IMR-90 (cell line): ENCODE measurements around the gene ATG10. TPM values are rescaled to one million over a fixed set of nuclear protein-coding genes. Genes with fewer than 3 reads are reported as not detected.
A peak's percentile ranks its signal among the peaks of the same experiment; 100 is the strongest.

Source experiments
- ATAC-seq: fragments of 200-7000 bp; cut with Tn5 transposase; 2 replicates; pipeline ENCODE4 v1.9.1; 2020; ENCODE audit warnings: low read depth, mild to moderate bottlenecking, moderate library complexity
- BruUV-seq: library from RNA; stranded (reverse); fragments of 400-500 nt; replicated peaks from 2 replicates; lab custom pipeline; 2021; lab: Mats Ljungman, UMichigan
- CTCF ChIA-PET: fragments of 300-600 bp; formaldehyde crosslinking; extraction: SDS; loops from one replicate; lab custom pipeline; 2021; ENCODE audit warnings: antibody characterized with exemption; lab: Yijun Ruan, JAX
- POLR2A ChIA-PET: fragments of 300-600 bp; sonication (Branson Sonifier 250); formaldehyde crosslinking; loops from one replicate; lab custom pipeline; 2022; ENCODE audit warnings: antibody characterized with exemption; ENCODE audit not compliant: unreplicated experiment; lab: Charles Lee
- DNase-seq: peaks from one replicate; pipeline ENCODE4 v3.0.0; 2013
- H2AFZ ChIP-seq: replicated peaks from 2 replicates; pipeline ENCODE3; 2013; ENCODE audit warnings: low read length, mild to moderate bottlenecking; ENCODE audit not compliant: poor library complexity
- H2AK5ac ChIP-seq: 2 replicates; pipeline ENCODE4 v1.6.1; 2013; ENCODE audit warnings: low read depth, low read length, inconsistent platforms
- H2AK9ac ChIP-seq: replicated peaks from 2 replicates; pipeline ENCODE3; 2013; ENCODE audit warnings: mild to moderate bottlenecking, low read depth, low read length, moderate library complexity; ENCODE audit not compliant: poor library complexity
- H2BK120ac ChIP-seq: 2 replicates; pipeline ENCODE4 v1.6.1; 2013; ENCODE audit warnings: low read depth, low read length, inconsistent platforms
- H2BK15ac ChIP-seq: 3 replicates; pipeline ENCODE4 v1.6.1; 2013; ENCODE audit warnings: low read depth, low read length, inconsistent platforms
- H2BK20ac ChIP-seq: 2 replicates; pipeline ENCODE4 v1.6.1; 2013; ENCODE audit warnings: low read depth, mild to moderate bottlenecking, inconsistent platforms, low read length, moderate library complexity
- H2BK5ac ChIP-seq: 2 replicates; pipeline ENCODE4 v1.6.1; 2013; ENCODE audit warnings: mild to moderate bottlenecking, low read depth, low read length, inconsistent platforms; ENCODE audit not compliant: poor library complexity, severe bottlenecking
- H3K14ac ChIP-seq: replicated peaks from 2 replicates; pipeline ENCODE4 v1.6.1; 2013; ENCODE audit warnings: low read depth, low read length, inconsistent platforms
- H3K18ac ChIP-seq: 2 replicates; pipeline ENCODE4 v1.6.1; 2013; ENCODE audit warnings: low read depth, low read length, control low read depth
- H3K23ac ChIP-seq: 2 replicates; pipeline ENCODE4 v1.6.1; 2013; ENCODE audit warnings: low read depth, low read length, inconsistent platforms
- H3K27ac ChIP-seq: 2 replicates; pipeline ENCODE4 v1.5.1; 2013; ENCODE audit warnings: mild to moderate bottlenecking, control low read depth, low read length; ENCODE audit not compliant: insufficient read depth
- H3K27me3 ChIP-seq: 2 replicates; pipeline ENCODE4 v1.6.1; 2013; ENCODE audit warnings: low read length; ENCODE audit not compliant: control insufficient read depth, insufficient read depth
- H3K36me3 ChIP-seq: 2 replicates; pipeline ENCODE4 v1.6.1; 2013; ENCODE audit warnings: low read length, mixed read lengths; ENCODE audit not compliant: control insufficient read depth, insufficient read depth
- H3K4ac ChIP-seq: 2 replicates; pipeline ENCODE4 v1.6.1; 2013; ENCODE audit warnings: low read depth, low read length, inconsistent platforms
- H3K4me1 ChIP-seq: 2 replicates; pipeline ENCODE4 v1.6.1; 2013; ENCODE audit warnings: low read length, mixed read lengths; ENCODE audit not compliant: control insufficient read depth, insufficient read depth
- H3K4me2 ChIP-seq: 2 replicates; pipeline ENCODE4 v1.6.1; 2013; ENCODE audit warnings: low read depth, mild to moderate bottlenecking, control low read depth, low read length, moderate library complexity
- H3K4me3 ChIP-seq: 2 replicates; pipeline ENCODE4 v1.5.1; 2013; ENCODE audit warnings: low read depth, mild to moderate bottlenecking, control low read depth, low read length, moderate library complexity; ENCODE audit not compliant: insufficient read depth
- H3K56ac ChIP-seq: 2 replicates; pipeline ENCODE4 v1.6.1; 2013; ENCODE audit warnings: low read length, inconsistent platforms; ENCODE audit not compliant: insufficient read depth; ENCODE audit errors: extremely low read depth
- H3K79me1 ChIP-seq, 2 experiments: 2 replicates each; pipeline ENCODE4 v1.6.1; 2013; ENCODE audit warnings: low read length in 2 of 2, inconsistent platforms in 1 of 2, low read depth in 1 of 2
- H3K9ac ChIP-seq: 2 replicates; pipeline ENCODE4 v1.6.1; 2013; ENCODE audit warnings: low read depth, low read length, control low read depth
- H3K9me1 ChIP-seq: 2 replicates; pipeline ENCODE4 v1.6.1; 2013; ENCODE audit warnings: low read length, inconsistent platforms; ENCODE audit not compliant: insufficient read depth
- H3K9me3 ChIP-seq: 2 replicates; pipeline ENCODE4 v1.6.1; 2013; ENCODE audit warnings: low read length; ENCODE audit not compliant: control insufficient read depth, insufficient read depth
- H4K20me1 ChIP-seq: 2 replicates; pipeline ENCODE4 v1.6.1; 2013; ENCODE audit warnings: low read length, inconsistent platforms; ENCODE audit not compliant: insufficient read depth
- H4K5ac ChIP-seq: 2 replicates; pipeline ENCODE4 v1.6.1; 2013; ENCODE audit warnings: mild to moderate bottlenecking, low read depth, low read length, control low read depth
- H4K8ac ChIP-seq, 2 experiments: 2 replicates each; pipeline ENCODE4 v1.6.1; 2013; ENCODE audit warnings: low read depth in 2 of 2, low read length in 2 of 2, control low read depth in 1 of 2, inconsistent platforms in 1 of 2
- H4K91ac ChIP-seq: 2 replicates; pipeline ENCODE4 v1.6.1; 2013; ENCODE audit warnings: low read depth, low read length, inconsistent platforms; ENCODE audit not compliant: insufficient read depth
- BHLHE40 ChIP-seq: fragments of 150-350 bp; IDR thresholded peaks from 2 replicates; pipeline ENCODE4 v1.6.1; 2016; ENCODE audit warnings: mild to moderate bottlenecking, low read depth, low read length
- CEBPB ChIP-seq: IDR thresholded peaks from 2 replicates; pipeline ENCODE4 v1.6.1; 2012; ENCODE audit warnings: low read depth, low read length, improper control_type of control experiment
- CHD1 ChIP-seq: IDR thresholded peaks from 2 replicates; pipeline ENCODE4 v1.6.1; 2012; ENCODE audit warnings: low read depth, low read length, improper control_type of control experiment
- CTCF ChIP-seq: conservative IDR thresholded peaks from 2 replicates; pipeline ENCODE4 v1.5.1; 2012; ENCODE audit warnings: mild to moderate bottlenecking, low read depth, low read length, improper control_type of control experiment
- ELK1 ChIP-seq: fragments of 150-350 bp; IDR thresholded peaks from 2 replicates; pipeline ENCODE4 v1.6.1; 2016; ENCODE audit warnings: low read depth, mild to moderate bottlenecking, low read length, moderate library complexity, borderline replicate concordance
- FOS ChIP-seq: fragments of 150-350 bp; IDR thresholded peaks from 2 replicates; pipeline ENCODE4 v1.6.1; 2016; ENCODE audit warnings: low read depth, low read length
- MAFK ChIP-seq: IDR thresholded peaks from 2 replicates; pipeline ENCODE4 v1.6.1; 2012; ENCODE audit warnings: low read depth, low read length, improper control_type of control experiment
- MAZ ChIP-seq: IDR thresholded peaks from 2 replicates; pipeline ENCODE4 v1.6.1; 2012; ENCODE audit warnings: low read depth, mild to moderate bottlenecking, low read length, improper control_type of control experiment, moderate library complexity, borderline replicate concordance
- MXI1 ChIP-seq: IDR thresholded peaks from 2 replicates; pipeline ENCODE4 v1.6.1; 2012; ENCODE audit warnings: low read depth, mild to moderate bottlenecking, low read length, moderate library complexity, borderline replicate concordance
- NFE2L2 ChIP-seq: fragments of 150-350 bp; IDR thresholded peaks from 2 replicates; pipeline ENCODE4 v1.6.1; 2016; ENCODE audit warnings: low read depth, mild to moderate bottlenecking, low read length
- POLR2A ChIP-seq: IDR thresholded peaks from 2 replicates; pipeline ENCODE4 v1.6.1; 2012; ENCODE audit warnings: mild to moderate bottlenecking, low read depth, low read length
- RAD21 ChIP-seq: IDR thresholded peaks from 2 replicates; pipeline ENCODE4 v1.6.1; 2012; ENCODE audit warnings: low read length, improper control_type of control experiment
- RCOR1 ChIP-seq: IDR thresholded peaks from 2 replicates; pipeline ENCODE4 v1.6.1; 2012; ENCODE audit warnings: mild to moderate bottlenecking, low read length, improper control_type of control experiment; ENCODE audit not compliant: insufficient replicate concordance
- RFX5 ChIP-seq: IDR thresholded peaks from 2 replicates; pipeline ENCODE4 v1.8.0; 2012; ENCODE audit warnings: low read depth, mild to moderate bottlenecking, low read length, moderate library complexity
- SMC3 ChIP-seq: fragments of 150-350 bp; IDR thresholded peaks from 2 replicates; pipeline ENCODE4 v1.6.1; 2016; ENCODE audit warnings: low read depth, mild to moderate bottlenecking, antibody characterized with exemption, low read length, moderate library complexity
- USF2 ChIP-seq: fragments of 150-350 bp; IDR thresholded peaks from 2 replicates; pipeline ENCODE4 v1.6.1; 2017; ENCODE audit warnings: mild to moderate bottlenecking, antibody characterized with exemption, low read length, low read depth
- WGBS, 2 experiments: methylation state at CpG; one replicate each; pipeline versions ENCODE4 v1.1.5 to v1.1.7; 2013; ENCODE audit warnings: missing lambda C conversion rate in 2 of 2; ENCODE audit not compliant: insufficient read length in 1 of 2; ENCODE audit errors: extremely low coverage in 2 of 2; 5-methylcytosine and 5-hydroxymethylcytosine counted together
- dilution Hi-C: fragments of 300-500 bp; cut with HindIII; formaldehyde crosslinking; loops from one replicate; pipeline ENCODE4 v1.14.3; 2018; ENCODE audit warnings: low sequenced_read_pairs; ENCODE audit not compliant: unreplicated experiment
- in situ Hi-C: fragments of 300-500 bp; cut with MboI; formaldehyde crosslinking; loops from 3 replicates; pipeline ENCODE4 v1.14.3; 2019; ENCODE audit warnings: low sequenced_read_pairs, inconsistent platforms, mixed read lengths
- intact Hi-C: fragments of 100-400 bp; cut with micrococcal nuclease; formaldehyde crosslinking; loops from 2 replicates; pipeline ENCODE4 v1.10.0; 2022
- polyA plus RNA-seq, 3 experiments: library from polyadenylated mRNA; depleted of rRNA; stranded (reverse); fragments of >200 nt; gene quantifications; 2 replicates each; pipeline ENCODE4 v1.2.3, GENCODE V29; 2012; ENCODE audit warnings: low replicate concordance in 1 of 3
- total RNA-seq: library from RNA; depleted of rRNA; stranded (reverse); fragments of >200 nt; gene quantifications from 2 replicates; pipeline ENCODE4 v1.2.3, GENCODE V29; 2012

ATG10 gene
- total and polyA plus RNA-seq, 2 of the 4 experiments (the other 2 are of a cell fraction): 3.4 to 8.1 TPM

- H3K56ac ChIP-seq: no peak overlapping the region
- ATAC-seq: peak; percentile 68
- no peak overlapping the region for H3K9ac ChIP-seq
- H4K8ac ChIP-seq: no peak overlapping the region
- no peak overlapping the region for H3K18ac ChIP-seq
- H3K4me2 ChIP-seq: no peak overlapping the region
- in situ Hi-C loops (no loop called here), dilution Hi-C loops (no loop called here), intact Hi-C loops (no loop called here)
- TF ChIP-seq CTCF (no peak), RFX5 (no peak), ELK1 (no peak), MXI1 (no peak), POLR2A (no peak), MAFK (no peak), CEBPB (no peak), CHD1 (no peak), NFE2L2 (no peak), FOS (no peak), MAZ (no peak), SMC3 (no peak), BHLHE40 (no peak), RAD21 (no peak), RCOR1 (no peak), USF2 (no peak)
- no peak overlapping the region for H2BK120ac ChIP-seq
- H4K91ac ChIP-seq: no peak overlapping the region
- H2BK5ac ChIP-seq: no peak overlapping the region
- no peak overlapping the region for H2AK5ac ChIP-seq
- no peak overlapping the region for H3K4me3 ChIP-seq
- no peaks in the 10 kb centered on the region for H3K36me3 ChIP-seq
- DNase-seq: peak; percentile 49
- H3K4ac ChIP-seq: no peak overlapping the region
- H3K27ac ChIP-seq: no peak overlapping the region
- no TSS peak for BruUV-seq
- peaks cover 2% of the 10 kb centered on the region for H3K9me3 ChIP-seq
- 0 out of 2 replicates have a peak overlapping the region, but pooled peaks have one; percentile 34 for H3K14ac ChIP-seq
- H3K27me3 ChIP-seq: no peaks in the 10 kb centered on the region
- H3K9me1 ChIP-seq: peaks cover 5% of the 10 kb centered on the region; the same call in 1 of the 2 replicates
- H2AK9ac ChIP-seq: no peak overlapping the region
- H3K79me1 ChIP-seq: no peaks in the 10 kb centered on the region; a peak in 1 of 4 replicates
- H2BK15ac ChIP-seq: no peak overlapping the region
- no peak overlapping the region for H3K23ac ChIP-seq
- no CpG with 5 or more reads among the region's 1 CpG for WGBS, 2 experiments
- POLR2A ChIA-PET: no interaction called here
- no peak overlapping the region for H2AFZ ChIP-seq
- H4K5ac ChIP-seq: no peak overlapping the region
- CTCF ChIA-PET: no interaction called here
- no peaks in the 10 kb centered on the region for H4K20me1 ChIP-seq
- H2BK20ac ChIP-seq: no peak overlapping the region
- peaks cover 2% of the 10 kb centered on the region; the same call in 1 of the 2 replicates for H3K4me1 ChIP-seq
Measured at GRCh38 chr5:82011761-82012160, 39.9 kb downstream of the ATG10 start.
